Inflammatory macrophage (primary cell): ENCODE measurements around the gene PRXL2A.
A peak's percentile ranks its signal among the peaks of the same experiment; 100 is the strongest.
"Not testable (repeated sequence)": the region's sequence is repeated elsewhere in the genome, so short reads cannot be mapped to it uniquely, and the experiment has no call there.

ENCODE experiments used
- DNase-seq, 2 donors: peaks; one replicate each; pipeline ENCODE4 v3.0.0-alpha.2; 2020 to 2022
- total RNA-seq, 18 experiments: gene quantifications; one replicate each; lab custom pipeline; 2026; ENCODE audit warnings: mixed read lengths in 6 of 18, inconsistent platforms in 2 of 18; lab: John Stamatoyannopoulos, UW

The PRXL2A gene
- 62.3 to 332 (median 110) reads per million in 18 experiments for total RNA-seq

DNA sequence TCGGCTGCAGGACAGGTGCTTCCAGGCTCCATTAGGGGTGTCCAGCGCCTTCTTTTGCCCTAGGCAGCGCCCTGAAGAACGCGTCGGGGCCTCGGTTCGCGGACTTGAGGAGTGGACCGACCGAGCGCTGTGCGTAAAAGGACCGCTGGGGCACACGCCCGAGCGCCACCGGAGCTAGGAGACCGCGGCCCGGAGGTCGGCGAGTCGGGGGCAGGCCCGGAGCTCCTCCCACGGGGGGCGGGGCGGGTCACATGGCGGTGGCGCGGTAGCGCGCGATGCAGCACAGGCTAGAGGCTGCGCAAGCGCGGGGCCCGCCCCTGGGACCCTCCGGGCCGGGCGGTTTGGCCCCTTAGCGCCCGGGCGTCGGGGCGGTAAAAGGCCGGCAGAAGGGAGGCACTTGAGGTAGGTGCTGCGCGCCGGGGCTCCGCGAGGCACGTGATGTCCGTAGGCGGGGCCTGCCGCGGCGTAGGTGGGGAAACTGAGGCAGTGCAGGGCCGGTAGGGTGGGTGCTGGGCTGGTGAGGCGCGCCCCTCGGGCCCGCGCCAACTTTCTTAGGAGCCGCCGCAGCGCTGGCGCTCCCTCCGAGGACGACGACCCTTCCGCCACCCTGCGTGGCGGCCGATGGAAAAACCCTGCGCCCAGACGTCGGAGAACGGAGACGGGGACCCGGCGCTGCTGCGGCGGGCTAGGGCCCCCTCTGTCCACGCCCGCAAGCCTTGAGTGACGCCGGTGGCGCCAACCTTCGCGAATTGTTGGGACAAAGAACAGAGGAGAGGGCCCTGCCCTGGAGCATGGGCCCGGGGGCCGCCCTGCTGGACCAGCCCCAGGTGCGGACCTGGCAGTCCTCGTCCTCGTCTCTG, at the start of gene PRXL2A:
Gene PRXL2A, plus strand, starts transcription at position 310 of the 860 bp plus-strand sequence. CDS start 11,917 bp downstream, outside the sequence.
- peak; percentile 69 to 82 for DNase-seq

- DNase-seq, result not testable (repeated sequence)
Observed at GRCh38 chr10:80358925-80359324, 49.4 kb upstream of the PRXL2A start.

DNA sequence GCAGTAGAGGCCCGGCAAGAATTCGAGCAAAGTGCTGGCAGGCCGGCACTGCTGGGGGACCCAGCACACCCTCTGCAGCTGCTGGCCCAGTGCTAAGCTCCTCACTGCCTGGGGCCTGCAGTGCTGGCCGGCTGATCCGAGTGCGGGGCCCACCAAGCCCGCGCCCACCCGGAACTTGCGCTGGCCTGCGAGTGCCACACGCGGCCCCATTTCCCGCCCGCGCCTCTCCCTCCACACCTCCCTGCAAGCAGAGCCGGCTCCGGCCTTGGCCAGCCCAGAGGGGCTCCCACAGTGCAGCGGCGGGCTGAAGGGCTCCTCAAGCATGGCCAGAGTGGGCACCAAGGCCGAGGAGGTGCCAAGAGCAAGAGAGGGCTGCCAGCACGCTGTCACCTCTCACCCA, 48.7 kb upstream of the PRXL2A start:
- DNase-seq, result no peak

GRCh38 chr10:80365510-80365909, 42.8 kb upstream of the PRXL2A start:
- DNase-seq, result no peak

DNA sequence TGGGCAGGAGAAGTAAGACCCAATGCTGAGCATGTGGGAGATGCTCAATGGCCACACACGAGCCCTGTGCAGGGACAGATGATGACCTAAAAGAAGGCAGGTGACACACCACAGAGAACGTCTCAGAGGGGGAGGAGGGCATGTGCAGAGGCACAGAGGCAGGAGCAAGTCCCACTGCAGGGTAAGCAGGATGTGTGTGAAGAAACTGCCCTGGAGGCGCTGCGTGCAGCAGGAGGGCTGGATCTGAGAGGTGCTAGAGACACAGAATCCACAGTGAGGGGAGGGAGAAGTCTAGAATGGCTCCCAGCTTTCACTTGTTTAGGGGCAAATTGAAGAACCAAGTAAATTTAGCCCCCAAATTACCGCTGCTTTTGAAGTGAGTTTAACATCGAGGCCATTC, 36.9 kb upstream of the PRXL2A start:
- no peak for DNase-seq

- no peak for DNase-seq
Observed at GRCh38 chr10:80372675-80373074, 35.7 kb upstream of the PRXL2A start.

- DNase-seq, result peak; percentile 73 to 76
Observed at GRCh38 chr10:80373502-80373901, 34.8 kb upstream of the PRXL2A start.

DNA sequence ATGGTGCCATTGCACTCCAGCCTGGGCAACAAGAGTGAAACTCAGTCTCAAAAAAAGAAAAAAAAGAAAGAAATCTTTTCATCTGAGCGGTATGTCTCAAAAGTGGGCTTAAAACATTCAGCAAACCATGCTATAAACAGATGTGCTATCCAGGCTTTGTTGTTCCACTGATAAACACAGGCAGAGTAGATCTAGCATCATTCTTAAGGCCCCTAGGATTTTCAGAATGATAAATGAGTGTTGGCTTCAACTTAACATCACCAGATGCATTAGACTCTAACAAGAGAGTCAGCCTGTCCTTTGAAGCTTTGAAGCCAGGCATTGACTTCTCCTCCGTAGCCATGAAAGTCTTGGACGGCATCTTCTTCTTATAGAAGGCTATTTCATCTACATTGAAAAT, 28.6 kb upstream of the PRXL2A start:
- DNase-seq, result no peak

DNA sequence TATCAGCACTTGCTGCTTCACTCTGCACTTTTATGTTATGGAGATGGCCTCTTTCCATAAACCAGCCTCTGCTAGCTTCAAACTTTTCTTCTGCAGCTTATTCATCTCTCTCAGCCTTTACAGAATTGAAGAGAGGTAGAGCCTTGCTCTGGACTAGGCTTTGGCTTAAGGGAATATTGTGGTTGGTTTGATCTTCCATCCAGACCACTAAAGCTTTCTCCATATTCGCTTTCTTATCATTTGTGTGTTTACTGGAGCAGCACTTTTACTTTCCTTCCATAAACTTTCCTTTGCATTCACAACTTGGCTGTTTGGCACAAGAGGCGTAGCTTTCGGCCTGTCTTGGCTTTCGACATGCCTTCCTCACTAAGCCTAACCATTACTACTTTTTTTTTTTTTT, 28.2 kb upstream of the PRXL2A start:
- no peak for DNase-seq

- DNase-seq, result peak; percentile 67 to 70
Observed at GRCh38 chr10:80382989-80383388, 25.4 kb upstream of the PRXL2A start.

DNA sequence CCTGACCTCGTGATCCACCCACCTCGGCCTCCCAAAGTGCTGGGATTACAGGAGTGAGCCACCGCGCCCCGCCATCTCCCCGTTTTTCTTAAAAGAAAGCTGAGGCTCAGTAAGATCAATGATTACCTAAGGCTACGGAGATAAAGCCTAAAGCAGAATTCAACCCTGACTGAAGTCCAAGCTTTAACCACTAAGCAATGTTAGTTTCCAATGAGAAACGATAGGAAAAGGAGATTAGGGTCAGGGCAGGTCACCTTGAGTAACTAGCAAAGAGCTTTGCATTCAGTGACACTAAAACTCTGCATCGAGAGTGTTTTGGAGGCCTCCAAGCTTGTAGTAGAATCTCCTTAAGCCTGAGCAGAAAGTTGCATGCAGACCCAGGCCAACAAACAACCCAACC, 17.6 kb upstream of the PRXL2A start:
- DNase-seq, result no peak

DNA sequence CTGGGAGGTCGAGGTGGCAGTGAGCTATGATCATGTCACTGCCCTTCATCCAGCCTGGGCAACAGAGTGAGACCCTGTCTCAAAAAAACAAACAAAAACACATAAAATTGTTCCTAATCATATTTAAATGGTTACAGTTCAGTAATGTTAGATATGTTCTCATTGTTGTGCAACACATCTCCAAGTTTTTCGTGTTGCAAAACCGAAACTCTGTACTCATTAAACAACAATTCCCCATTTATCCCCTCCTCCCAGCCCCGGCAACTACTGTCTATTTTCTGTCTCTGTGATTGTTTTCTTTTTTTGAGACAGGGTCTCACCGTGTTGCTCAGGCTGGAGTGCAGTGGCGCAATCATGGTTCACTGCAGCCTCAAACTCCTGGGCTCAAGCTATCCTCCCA, 16.1 kb upstream of the PRXL2A start:
- DNase-seq, result peak; percentile 47 to 70

DNA sequence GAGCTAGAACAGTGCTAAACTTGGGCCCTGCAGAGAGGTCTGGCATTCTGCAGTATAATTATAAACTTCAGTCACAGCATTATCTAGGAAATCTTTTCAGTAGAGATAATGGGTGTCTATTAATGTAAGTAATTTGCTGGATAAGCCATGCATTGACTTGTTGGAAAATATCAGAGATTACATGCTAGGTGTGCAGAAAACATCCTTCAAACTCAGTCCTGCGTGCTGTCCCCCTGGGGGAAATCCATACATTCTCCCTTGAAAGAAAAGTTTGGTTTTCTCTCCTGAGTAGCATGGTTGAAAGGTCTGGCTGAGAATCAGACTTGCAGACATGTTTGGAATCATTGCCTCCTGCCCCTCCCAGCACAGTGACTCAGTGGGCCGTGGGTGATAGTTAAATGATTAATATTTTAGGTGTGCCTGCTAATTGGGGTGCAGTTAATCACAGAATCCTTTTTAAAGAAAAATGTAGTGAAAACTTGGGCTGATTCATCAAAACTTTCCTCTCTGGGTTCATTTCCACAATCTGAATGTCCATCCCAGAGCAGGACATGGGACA, 13.9 kb upstream of the PRXL2A start:
- no peak for DNase-seq

DNA sequence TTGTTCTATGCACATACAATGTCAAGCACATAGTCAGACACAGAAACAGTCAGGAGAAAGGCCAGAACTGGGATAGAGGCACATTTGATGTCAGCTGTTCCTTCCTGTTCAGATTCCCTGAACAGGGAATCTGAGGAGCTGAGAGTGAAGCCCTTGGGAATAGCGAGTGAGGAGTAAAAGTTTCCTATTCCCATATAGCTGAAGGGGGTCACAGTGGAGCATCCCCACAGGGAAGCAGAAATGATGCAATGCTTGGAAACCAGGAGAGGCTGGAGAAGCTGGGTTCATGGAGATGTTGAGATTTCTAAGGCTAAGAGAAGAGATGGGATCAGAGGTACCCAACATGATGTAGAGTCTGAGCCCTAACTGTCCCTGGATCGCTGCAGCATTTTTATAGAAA, 11.3 kb upstream of the PRXL2A start:
- no peak for DNase-seq

GRCh38 chr10:80400136-80400804, 8.1 kb upstream of the PRXL2A start:
- DNase-seq, result no peak

DNA sequence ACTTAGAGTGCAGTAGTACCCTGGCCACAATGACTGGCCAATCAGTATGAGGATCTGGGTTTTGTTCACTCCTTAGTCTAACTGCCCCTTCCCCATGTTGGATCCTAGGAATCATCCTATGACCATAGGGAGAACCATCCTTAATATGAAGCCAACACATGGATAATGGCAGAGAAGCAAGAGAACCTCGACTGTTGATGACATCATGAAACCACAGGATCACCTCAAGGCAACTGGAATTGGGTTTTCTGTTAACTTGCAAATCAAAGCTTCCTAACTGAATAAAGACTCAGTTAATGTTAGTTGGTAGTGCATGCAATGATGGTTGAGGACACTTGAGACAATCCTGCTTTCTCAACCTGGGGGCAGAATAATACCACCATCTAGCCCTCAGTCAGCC, 3.3 kb upstream of the PRXL2A start:
- DNase-seq, result no peak

DNA sequence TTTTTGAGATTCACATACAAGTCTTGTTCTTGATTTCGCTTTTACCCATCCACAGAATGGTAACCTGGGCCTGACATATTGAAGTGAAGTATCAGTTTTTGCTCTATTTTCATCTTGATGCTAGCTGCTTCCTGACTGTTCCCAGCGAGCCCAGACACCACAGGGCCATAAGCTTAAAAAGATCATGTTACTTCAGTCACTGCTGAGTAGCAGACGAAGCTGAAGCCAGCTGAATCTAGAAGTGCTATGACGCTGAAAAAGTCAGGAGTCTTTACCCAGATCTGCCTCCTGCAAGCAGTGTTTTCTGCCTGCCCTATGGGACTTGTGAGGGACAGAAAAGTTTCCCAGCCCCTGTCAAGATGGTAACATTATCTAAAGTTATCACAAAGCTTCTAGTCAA, 2.7 kb upstream of the PRXL2A start:
- DNase-seq, result no peak

DNA sequence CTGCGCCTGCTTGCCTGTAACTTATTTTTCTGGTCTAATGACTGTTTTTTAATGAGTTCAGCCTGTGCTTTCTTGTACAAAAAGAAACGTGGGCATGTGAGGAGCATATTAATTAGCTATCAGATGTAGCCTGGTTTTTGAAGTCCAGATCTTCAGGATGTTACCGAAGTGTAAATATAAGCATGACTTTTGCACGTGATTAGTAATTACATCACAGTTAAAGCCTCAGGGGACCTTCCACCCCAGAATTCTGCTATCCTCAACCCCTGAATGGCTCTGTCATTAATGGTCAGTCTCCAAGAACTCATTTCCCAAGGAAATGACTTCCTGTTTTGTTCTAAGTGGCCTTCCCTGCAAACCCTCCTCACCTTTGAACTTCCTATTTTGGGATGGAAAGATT, 2.1 kb upstream of the PRXL2A start:
- no peak for DNase-seq

DNA sequence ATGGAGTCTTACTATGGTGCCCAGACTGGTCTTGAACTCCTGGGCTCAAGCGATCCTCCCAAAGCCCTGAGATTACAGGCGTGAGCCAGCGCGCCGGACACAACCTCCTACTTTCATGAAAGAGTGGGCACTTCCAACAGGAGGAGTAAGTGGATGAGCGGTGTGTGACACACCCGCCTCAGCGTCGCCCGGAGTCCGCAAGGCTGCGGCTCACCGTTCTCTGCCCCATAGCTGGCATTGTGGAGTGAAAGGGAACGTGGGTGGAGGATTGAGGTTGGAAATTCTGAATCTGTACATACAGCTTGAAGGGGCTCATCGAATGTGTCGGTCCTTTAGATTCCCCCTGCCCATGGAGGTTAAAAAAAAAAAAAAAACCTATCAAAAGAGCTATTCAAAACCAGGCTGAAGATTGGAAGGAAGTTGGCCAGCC, 524 bp upstream of the PRXL2A start:
- peak; percentile 28 to 38 for DNase-seq

- no peak for DNase-seq
Observed at GRCh38 chr10:80409121-80409520, 770 bp downstream of the PRXL2A start.

GRCh38 chr10:80410122-80410521, 1.8 kb downstream of the PRXL2A start:
- DNase-seq, result no peak

GRCh38 chr10:80410578-80411145, 2.3 kb downstream of the PRXL2A start:
- no peak for DNase-seq

DNA sequence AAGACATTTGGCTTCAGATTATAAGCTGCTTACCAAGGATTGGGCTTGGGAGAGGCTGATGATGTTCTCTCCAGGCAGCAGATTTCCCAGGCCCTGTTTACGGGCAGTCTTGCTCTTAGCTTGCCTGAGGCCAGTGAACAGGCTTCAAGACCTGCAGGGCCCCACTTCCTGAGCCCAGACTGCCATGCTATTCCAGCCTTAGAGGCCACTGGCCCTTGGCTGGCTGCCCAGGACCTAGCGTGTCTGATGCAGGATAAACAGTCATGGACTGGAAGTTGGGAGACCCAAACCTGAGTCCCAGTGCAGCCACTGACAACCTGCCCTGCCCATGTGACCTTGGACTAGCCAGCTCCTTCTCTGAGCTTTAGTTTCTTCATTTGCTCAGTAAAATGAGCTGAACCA, 2.9 kb downstream of the PRXL2A start:
- no peak for DNase-seq
